Measurements from ENCODE around the gene ERCC1.

The ERCC1 gene

DNA sequence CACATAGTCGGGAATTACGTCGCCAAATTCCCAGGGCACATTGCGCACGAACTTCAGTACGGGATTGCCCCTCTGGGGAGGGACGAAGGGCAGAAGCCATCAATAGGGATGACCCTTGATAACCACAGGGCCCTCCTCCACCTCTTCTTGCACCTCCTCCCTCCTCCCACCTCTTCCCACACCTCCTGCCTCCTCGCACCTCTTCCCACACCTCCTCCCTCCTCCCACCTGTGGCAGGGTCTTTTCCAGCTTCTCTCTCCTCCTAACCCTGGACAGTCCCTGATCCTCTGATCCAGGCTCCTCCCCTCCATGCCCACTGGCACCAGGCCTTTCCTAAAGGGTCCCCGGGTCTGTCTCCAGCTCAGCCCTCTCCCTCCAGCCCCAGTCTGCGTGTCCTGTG lies 3.4 kb downstream of the ERCC1 start:
- no peaks in the 10 kb centered on the region for H3K27me3 ChIP-seq (ENCODE audit: low read depth, low read length)
- H3K9ac ChIP-seq (ENCODE audit: low read length), result peak overlapping the region; percentile 58; the same call in 1 of the 2 replicates
- peak overlapping the region; percentile 73 for H3K4me2 ChIP-seq (ENCODE audit: low read length)
- peak overlapping the region; percentile 48; the same call in 1 of the 2 replicates for H3K4me3 ChIP-seq (ENCODE audit: low read length)
- peaks cover 27% of the 10 kb centered on the region for H3K4me1 ChIP-seq (ENCODE audit: low read length)
- H3K79me2 ChIP-seq (ENCODE audit: low read length), result peaks cover 17% of the 10 kb centered on the region
- peak overlapping the region; percentile 78 for H3K27ac ChIP-seq (ENCODE audit: low read length)
- peaks cover 35% of the 10 kb centered on the region for H3K36me3 ChIP-seq (replicated peaks; ENCODE audit: low read depth, low read length)
- H2AFZ ChIP-seq (ENCODE audit: low read depth, low read length), result no peak overlapping the region
- TF ChIP-seq EZH2phosphoT487 (IDR thresholded peaks at IDR 0.05; ENCODE audit: low read depth) (no peak), CTCF (IDR thresholded peaks at IDR 0.05; ENCODE audit: low read depth, low read length) (no peak)
- no peaks in the 10 kb centered on the region for H3K9me3 ChIP-seq (ENCODE audit: insufficient read depth, low read length)
- H4K20me1 ChIP-seq (ENCODE audit: insufficient read depth, low read length), result no peaks in the 10 kb centered on the region

DNA sequence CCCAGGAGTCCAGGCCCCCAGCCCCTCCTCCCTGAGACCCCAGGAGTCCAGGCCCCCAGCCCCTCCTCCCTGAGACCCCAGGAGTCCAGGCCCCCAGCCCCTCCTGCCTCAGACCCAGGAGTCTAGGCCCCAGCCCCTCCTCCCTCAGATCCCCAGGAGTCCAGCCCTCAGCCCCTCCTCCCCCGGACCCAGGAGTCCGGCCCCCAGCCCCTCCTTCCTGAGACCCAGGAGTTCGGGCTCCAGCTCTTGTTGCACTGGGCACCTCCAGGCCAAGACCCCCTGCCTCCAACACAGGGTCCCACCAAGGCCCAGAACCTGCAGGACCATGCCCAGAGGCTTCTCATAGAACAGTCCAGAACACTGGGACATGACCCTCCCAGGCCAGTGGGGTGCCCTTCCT lies 3.8 kb downstream of the ERCC1 start:
- Histone ChIP-seq H3K9me3 (ENCODE audit: insufficient read depth, low read length) (no peaks in the 10 kb centered on the region), H3K4me1 (ENCODE audit: low read length) (peaks cover 27% of the 10 kb centered on the region), H3K27ac (ENCODE audit: low read length) (peak overlapping the region; percentile 78), H4K20me1 (ENCODE audit: insufficient read depth, low read length) (no peaks in the 10 kb centered on the region), H3K4me3 (ENCODE audit: low read length) (peak overlapping the region; percentile 48), H3K27me3 (ENCODE audit: low read depth, low read length) (no peaks in the 10 kb centered on the region), H3K79me2 (ENCODE audit: low read length) (peaks cover 17% of the 10 kb centered on the region), H3K4me2 (ENCODE audit: low read length) (peak overlapping the region; percentile 73), H2AFZ (ENCODE audit: low read depth, low read length) (no peak overlapping the region), H3K36me3 (replicated peaks; ENCODE audit: low read depth, low read length) (peaks cover 35% of the 10 kb centered on the region), H3K9ac (ENCODE audit: low read length) (peak overlapping the region; percentile 58)
- no peak for TF ChIP-seq CTCF (IDR thresholded peaks at IDR 0.05; ENCODE audit: low read depth, low read length)
- no peak for TF ChIP-seq EZH2phosphoT487 (IDR thresholded peaks at IDR 0.05; ENCODE audit: low read depth)

- H2AFZ ChIP-seq (ENCODE audit: low read depth, low read length), result no peak overlapping the region
- H3K27me3 ChIP-seq (ENCODE audit: low read depth, low read length), result no peaks in the 10 kb centered on the region
- peak overlapping the region; percentile 48 for H3K4me3 ChIP-seq (ENCODE audit: low read length)
- H3K79me2 ChIP-seq (ENCODE audit: low read length), result peaks cover 21% of the 10 kb centered on the region
- H3K9ac ChIP-seq (ENCODE audit: low read length), result peak overlapping the region; percentile 58
- peaks cover 27% of the 10 kb centered on the region for H3K4me1 ChIP-seq (ENCODE audit: low read length)
- no peaks in the 10 kb centered on the region for H4K20me1 ChIP-seq (ENCODE audit: insufficient read depth, low read length)
- H3K27ac ChIP-seq (ENCODE audit: low read length), result peak overlapping the region; percentile 78
- H3K9me3 ChIP-seq (ENCODE audit: insufficient read depth, low read length), result no peaks in the 10 kb centered on the region
- no peak for TF ChIP-seq CTCF (IDR thresholded peaks at IDR 0.05; ENCODE audit: low read depth, low read length)
- TF ChIP-seq EZH2phosphoT487 (IDR thresholded peaks at IDR 0.05; ENCODE audit: low read depth), result no peak
- H3K36me3 ChIP-seq (replicated peaks; ENCODE audit: low read depth, low read length), result peaks cover 40% of the 10 kb centered on the region
- H3K4me2 ChIP-seq (ENCODE audit: low read length), result peak overlapping the region; percentile 73
These were observed 4.3 kb downstream of the ERCC1 start for GRCh38 chr19:45419396-45419795.

GRCh38 chr19:45418802-45419201 lies 4.9 kb downstream of the ERCC1 start:
- H4K20me1 ChIP-seq (ENCODE audit: insufficient read depth, low read length), result no peaks in the 10 kb centered on the region
- H3K9ac ChIP-seq (ENCODE audit: low read length), result peak overlapping the region; percentile 58
- peaks cover 21% of the 10 kb centered on the region for H3K79me2 ChIP-seq (ENCODE audit: low read length)
- no peak overlapping the region for H2AFZ ChIP-seq (ENCODE audit: low read depth, low read length)
- H3K4me2 ChIP-seq (ENCODE audit: low read length), result peak overlapping the region; percentile 73
- peaks cover 41% of the 10 kb centered on the region for H3K36me3 ChIP-seq (replicated peaks; ENCODE audit: low read depth, low read length)
- H3K9me3 ChIP-seq (ENCODE audit: insufficient read depth, low read length), result no peaks in the 10 kb centered on the region
- peak overlapping the region; percentile 78 for H3K27ac ChIP-seq (ENCODE audit: low read length)
- TF ChIP-seq EZH2phosphoT487 (IDR thresholded peaks at IDR 0.05; ENCODE audit: low read depth), result no peak
- no peak for TF ChIP-seq CTCF (IDR thresholded peaks at IDR 0.05; ENCODE audit: low read depth, low read length)
- no peaks in the 10 kb centered on the region for H3K27me3 ChIP-seq (ENCODE audit: low read depth, low read length)
- H3K4me3 ChIP-seq (ENCODE audit: low read length), result peak overlapping the region; percentile 48
- peaks cover 27% of the 10 kb centered on the region for H3K4me1 ChIP-seq (ENCODE audit: low read length)
